ENCODE data around the gene SMURF1. TPM values are rescaled to one million over a fixed set of nuclear protein-coding genes. Genes with fewer than 3 reads are reported as not detected.

Gene SMURF1
- total RNA-seq, 1 donor from 2014 or later = 51.3 TPM

DNA sequence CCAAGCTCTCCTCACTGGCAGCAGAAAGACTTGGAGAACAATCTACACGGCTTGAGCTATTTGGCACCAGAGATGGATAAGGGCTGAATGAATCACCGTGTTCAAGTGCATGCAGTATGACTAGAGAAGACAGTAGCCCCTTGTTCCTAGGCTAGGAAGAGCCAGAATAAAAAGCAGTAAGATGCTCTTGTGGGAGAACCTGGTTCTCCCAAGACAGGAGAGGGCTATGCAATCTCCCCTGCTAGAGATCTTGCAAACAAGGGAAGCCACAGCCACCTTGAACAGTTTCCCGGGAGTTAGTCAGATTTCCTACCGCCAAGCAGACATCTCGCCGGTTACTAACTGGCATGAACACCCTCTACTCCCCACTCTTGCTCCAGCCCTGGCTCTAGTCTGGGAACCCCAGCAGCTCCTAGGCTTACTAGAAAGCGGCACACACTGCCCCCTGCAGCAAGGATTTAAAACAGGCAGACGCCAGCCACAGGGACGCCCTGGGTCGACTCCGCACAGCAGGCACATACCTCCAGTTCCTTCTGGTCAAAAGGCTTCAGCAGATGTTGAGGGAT is 107.3 kb downstream of the SMURF1 start:
- TF ChIP-seq, protein P1, sequence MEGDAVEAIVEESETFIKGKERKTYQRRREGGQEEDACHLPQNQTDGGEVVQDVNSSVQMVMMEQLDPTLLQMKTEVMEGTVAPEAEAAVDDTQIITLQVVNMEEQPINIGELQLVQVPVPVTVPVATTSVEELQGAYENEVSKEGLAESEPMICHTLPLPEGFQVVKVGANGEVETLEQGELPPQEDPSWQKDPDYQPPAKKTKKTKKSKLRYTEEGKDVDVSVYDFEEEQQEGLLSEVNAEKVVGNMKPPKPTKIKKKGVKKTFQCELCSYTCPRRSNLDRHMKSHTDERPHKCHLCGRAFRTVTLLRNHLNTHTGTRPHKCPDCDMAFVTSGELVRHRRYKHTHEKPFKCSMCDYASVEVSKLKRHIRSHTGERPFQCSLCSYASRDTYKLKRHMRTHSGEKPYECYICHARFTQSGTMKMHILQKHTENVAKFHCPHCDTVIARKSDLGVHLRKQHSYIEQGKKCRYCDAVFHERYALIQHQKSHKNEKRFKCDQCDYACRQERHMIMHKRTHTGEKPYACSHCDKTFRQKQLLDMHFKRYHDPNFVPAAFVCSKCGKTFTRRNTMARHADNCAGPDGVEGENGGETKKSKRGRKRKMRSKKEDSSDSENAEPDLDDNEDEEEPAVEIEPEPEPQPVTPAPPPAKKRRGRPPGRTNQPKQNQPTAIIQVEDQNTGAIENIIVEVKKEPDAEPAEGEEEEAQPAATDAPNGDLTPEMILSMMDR (IDR thresholded peaks at IDR 0.05; ENCODE audit: insufficient read depth, low read length, poor library complexity, severe bottlenecking) = peak; percentile 38
- Histone ChIP-seq H3K36me3 (ENCODE audit: control insufficient read depth, insufficient read depth, low read length) (peaks cover 5% of the 10 kb centered on the region), H3K4me3 (ENCODE audit: low read depth, low read length) (no peak overlapping the region), H3K27me3 (ENCODE audit: control insufficient read depth, insufficient read depth, low read length) (no peaks in the 10 kb centered on the region)
- DNase-seq (ENCODE audit: low read depth) = peak; percentile 26

GRCh38 chr7:99035723-99036545 is 108.0 kb downstream of the SMURF1 start:
- no peak for DNase-seq (ENCODE audit: low read depth)
- peaks cover 4% of the 10 kb centered on the region for H3K36me3 ChIP-seq (ENCODE audit: control insufficient read depth, insufficient read depth, low read length)
- H3K4me3 ChIP-seq (ENCODE audit: low read depth, low read length) = no peak overlapping the region
- H3K27me3 ChIP-seq (ENCODE audit: control insufficient read depth, insufficient read depth, low read length) = no peaks in the 10 kb centered on the region
- TF ChIP-seq, protein P1 (IDR thresholded peaks at IDR 0.05; ENCODE audit: insufficient read depth, low read length, poor library complexity, severe bottlenecking) = no peak

- TF ChIP-seq, protein P1 (IDR thresholded peaks at IDR 0.05; ENCODE audit: insufficient read depth, low read length, poor library complexity, severe bottlenecking) = no peak
- no peak overlapping the region for H3K4me3 ChIP-seq (ENCODE audit: low read depth, low read length)
- H3K27me3 ChIP-seq (ENCODE audit: control insufficient read depth, insufficient read depth, low read length) = no peaks in the 10 kb centered on the region
- DNase-seq (ENCODE audit: low read depth) = no peak
- H3K36me3 ChIP-seq (ENCODE audit: control insufficient read depth, insufficient read depth, low read length) = peaks cover 6% of the 10 kb centered on the region
These were observed 108.8 kb downstream of the SMURF1 start for GRCh38 chr7:99034932-99035722.

GRCh38 chr7:99033765-99034164 is 110.1 kb downstream of the SMURF1 start:
- no peak overlapping the region for H3K4me3 ChIP-seq (ENCODE audit: low read depth, low read length)
- TF ChIP-seq, protein P1 (IDR thresholded peaks at IDR 0.05; ENCODE audit: insufficient read depth, low read length, poor library complexity, severe bottlenecking) = no peak
- H3K36me3 ChIP-seq (ENCODE audit: control insufficient read depth, insufficient read depth, low read length) = peaks cover 8% of the 10 kb centered on the region

GRCh38 chr7:99032928-99033327 is 111.0 kb downstream of the SMURF1 start:
- peaks cover 6% of the 10 kb centered on the region for H3K36me3 ChIP-seq (ENCODE audit: control insufficient read depth, insufficient read depth, low read length)
- H3K4me3 ChIP-seq (ENCODE audit: low read depth, low read length) = no peak overlapping the region
- no peak for DNase-seq (ENCODE audit: low read depth)
- no peaks in the 10 kb centered on the region for H3K27me3 ChIP-seq (ENCODE audit: control insufficient read depth, insufficient read depth, low read length)
- TF ChIP-seq, protein P1 (IDR thresholded peaks at IDR 0.05; ENCODE audit: insufficient read depth, low read length, poor library complexity, severe bottlenecking) = no peak

More at GRCh38 chr7:99033765-99034164, 110.1 kb downstream of the SMURF1 start:
- H3K27me3 ChIP-seq (ENCODE audit: control insufficient read depth, insufficient read depth, low read length) = no peaks in the 10 kb centered on the region
- no peak for DNase-seq (ENCODE audit: low read depth)

All from kidney epithelial cell (primary cell).